Measurements from ENCODE around the gene GOLGA1. TPM values are rescaled to one million over a fixed set of nuclear protein-coding genes. Genes with fewer than 3 reads are reported as not detected.
"Not testable (repeated sequence)": the region's sequence is repeated elsewhere in the genome, so short reads cannot be mapped to it uniquely, and the experiment has no call there.

Gene GOLGA1
- total RNA-seq, 1 donor from 2014 or later = 13.5 TPM

DNA sequence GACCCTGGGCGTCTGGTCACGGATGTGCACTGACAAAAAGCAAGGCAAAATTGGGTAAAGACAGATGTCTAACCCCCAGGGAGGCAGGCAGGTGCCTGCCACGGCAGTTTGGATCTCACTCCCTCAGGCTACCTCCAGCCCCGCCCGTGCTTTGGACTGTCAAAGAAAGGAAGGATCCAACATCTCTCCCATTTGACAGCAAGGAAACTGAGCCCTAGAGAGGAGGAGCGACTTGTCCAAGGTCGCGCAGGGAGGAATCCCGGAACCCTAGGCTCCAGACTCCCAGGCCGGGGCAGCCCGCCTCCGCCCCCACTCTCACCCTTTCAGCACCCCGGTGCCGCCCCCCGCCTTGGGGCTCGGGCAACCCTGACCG lies 376 bp downstream of the GOLGA1 start:
- peak; percentile 46 for DNase-seq

DNA sequence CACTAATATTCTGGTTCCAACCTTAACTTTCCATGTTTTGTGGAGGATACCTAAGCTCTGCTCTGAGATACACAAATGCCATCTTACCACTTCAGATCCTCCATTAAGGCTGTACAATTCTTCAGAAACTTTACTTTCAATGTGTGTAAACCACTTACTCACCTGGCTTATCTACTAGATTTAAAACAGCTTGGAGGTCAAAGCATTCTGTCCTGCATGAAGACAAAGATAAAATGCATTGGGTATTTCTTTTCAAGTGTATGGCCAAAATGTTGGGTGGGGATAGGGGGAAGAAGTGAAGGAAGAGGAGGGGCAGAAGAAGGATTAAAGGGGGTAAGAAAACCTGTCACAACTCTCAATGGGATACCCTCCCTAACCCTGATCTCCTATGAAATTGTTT lies 939 bp downstream of the GOLGA1 start:
- DNase-seq = no peak

DNA sequence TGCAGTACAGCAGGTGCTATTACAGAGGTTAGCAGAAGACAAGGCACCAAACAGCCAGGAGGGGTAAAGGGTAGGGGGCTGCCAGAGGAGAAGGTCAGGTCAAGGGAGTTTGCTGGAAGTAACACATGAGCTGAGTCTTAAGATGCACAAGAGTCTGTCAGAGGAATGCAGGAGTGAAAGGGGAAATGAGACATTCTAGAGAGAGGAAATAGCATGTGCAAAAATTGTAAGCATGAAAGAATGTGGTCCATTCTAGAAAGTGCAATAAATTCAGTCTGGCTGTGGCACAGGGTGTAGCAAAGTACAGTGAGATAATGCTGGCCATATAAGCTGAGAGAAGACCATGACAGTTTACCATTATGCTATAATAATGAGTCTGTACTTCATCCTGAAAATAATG lies 6.6 kb downstream of the GOLGA1 start:
- DNase-seq = no peak

DNA sequence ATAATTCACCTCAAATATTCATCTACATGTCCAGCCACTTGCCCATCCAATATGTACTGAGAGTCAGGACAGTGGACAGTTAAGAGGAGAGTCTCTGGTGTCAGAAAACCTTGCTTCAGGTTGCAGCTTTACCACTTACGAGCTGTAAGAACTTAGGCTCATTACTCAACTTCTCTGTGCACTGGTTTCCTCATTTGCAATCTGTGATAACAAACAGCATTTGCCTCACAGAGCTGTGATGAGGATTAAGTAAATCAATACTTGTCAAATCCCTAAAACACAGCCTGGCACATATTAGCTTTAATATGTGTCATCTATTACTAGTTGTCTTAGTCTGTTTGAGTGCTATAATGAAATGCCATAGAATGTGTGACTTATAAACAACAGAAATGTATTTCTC lies 8.6 kb downstream of the GOLGA1 start:
- no peak for DNase-seq

DNA sequence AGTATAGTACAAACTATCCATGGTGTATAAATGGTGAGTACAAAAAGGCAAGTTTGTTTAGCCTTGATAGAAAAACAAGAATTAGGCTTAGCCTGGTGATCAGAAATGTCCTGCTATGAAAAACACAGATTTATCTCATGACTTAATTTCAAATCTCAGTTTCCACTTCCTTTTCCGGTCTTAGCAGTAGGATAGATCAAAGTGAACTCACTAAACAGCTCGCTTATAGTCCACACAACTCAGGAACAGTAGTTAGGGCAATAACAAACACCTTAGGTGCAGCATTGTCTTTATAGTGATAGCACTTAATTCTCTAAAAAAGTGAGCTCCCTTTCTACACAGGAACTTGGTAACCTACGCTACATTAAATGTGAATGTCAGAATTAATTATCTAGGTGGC lies 11.4 kb downstream of the GOLGA1 start:
- DNase-seq = no peak

DNA sequence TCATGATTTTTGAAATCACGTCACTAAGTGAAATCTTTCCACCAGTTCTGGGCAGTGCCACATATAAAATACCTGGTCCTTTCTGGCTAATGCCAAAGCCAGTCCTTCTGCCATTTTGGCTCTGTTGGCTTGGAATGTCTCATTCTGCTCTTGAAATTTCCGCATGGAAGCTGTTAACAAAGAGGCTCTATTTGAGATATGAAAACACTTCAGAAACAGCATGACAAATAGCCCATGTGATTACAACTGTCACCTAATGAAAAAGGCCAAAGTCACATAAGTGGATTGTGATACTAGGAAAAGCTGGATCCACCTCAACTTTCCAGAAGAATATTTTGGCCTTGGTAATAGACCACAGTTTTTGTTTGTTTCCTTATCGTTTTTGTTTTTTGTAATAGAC lies 12.8 kb downstream of the GOLGA1 start:
- no peak for DNase-seq

DNA sequence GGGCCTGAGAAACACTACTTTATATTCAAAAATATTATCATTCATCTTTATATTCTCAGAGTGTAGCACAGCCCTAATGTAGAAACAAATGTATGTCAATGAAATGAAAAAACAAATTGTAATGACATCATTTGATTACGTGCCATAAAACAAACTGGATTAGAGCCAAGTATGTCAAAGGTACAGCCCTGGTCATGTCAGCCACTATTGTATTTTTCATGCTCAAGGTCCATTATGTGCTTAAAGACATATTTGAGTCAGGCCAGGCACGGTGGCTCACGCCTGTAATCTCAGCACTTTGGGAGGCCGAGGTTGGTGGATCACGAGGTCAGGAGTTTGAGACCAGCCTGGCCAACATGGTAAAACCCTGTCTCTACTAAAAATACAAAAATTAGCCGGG lies 20.5 kb downstream of the GOLGA1 start:
- DNase-seq = not testable (repeated sequence)

DNA sequence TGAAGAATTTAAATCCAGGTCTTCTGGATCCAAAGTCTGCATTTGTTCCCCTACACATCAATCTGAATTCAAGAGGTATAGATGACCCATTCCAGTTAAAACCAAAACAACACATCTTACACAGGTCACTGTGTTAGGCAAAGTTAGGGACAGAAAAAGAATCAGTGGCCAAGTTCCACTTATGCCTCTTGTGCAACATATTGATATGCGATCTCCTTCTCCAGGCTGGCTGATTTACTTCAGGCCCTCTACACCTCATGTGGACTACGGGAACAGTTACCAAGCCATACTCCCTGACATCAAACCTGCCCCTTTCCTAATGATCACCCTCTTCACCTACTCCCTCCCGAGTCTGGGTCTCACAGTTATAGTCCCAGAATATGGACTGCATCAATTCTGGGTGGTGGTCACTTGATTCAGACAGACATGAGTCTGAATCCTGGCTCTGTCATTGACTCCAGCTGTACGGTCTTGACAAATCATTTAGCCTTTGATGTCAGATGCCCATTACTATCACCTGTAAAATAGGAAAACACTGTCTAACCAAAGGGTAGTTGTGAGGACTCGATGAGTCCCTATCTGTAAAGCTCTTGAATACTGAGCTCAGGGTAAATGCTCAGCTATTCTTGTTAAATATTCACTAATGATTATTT lies 26.0 kb downstream of the GOLGA1 start:
- no peak for DNase-seq

DNA sequence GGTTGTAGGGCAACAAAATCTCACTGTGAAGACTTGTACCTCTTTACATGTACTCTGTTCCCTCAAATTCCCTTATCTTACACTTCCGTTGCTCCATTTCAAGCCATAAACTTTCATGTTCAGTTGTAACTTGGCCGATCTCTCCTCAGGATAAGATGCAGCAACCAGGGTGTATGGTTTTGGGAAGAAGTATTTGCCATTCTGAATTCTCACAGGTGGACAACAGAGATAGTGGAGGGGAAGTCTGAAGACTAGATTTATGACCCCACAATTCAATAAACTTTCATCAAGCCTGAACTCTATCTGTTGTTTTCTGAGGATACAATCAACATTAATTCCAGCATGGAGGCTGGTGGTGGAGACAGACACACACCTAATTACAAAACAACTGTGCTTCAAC lies 27.5 kb downstream of the GOLGA1 start:
- no peak for DNase-seq

DNA sequence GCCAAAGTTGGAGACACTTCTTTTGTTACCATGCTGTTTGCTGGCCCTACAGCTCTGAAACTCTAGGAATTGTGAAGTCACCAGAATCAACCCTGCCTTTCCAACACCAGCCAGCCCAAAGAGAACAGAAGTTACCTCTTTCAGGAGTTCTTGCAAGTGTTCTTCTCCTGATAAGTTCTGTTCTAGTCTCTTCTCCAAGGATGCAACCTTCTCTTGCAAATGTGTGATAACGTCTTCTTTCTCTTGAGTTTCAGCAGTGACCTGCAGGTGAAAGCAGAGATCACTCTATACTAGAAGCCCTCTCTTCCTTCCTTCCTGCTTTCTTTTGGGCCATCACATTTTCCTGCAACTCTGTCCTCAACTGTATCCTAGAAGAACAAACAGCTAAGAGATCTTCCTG lies 29.1 kb downstream of the GOLGA1 start:
- no peak for DNase-seq

DNA sequence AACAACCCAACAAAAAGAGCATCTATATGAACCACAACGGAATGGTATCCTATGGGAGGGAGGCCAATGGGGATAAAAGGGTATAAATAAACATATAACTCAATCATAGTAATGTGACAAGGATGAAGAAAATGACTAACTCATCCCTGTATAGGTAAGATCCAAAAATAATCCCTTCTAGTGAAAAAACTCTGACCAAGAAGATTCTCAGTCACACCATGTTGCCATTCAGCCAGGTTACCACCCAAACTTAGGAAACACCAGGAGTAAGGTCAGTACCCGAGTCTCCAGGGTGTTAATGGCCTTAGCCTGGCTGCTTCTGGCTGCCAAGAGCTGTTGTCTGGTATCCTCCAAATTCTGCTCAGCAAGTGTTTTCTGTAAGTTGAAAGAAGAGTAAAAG lies 32.8 kb downstream of the GOLGA1 start:
- no peak for DNase-seq

DNA sequence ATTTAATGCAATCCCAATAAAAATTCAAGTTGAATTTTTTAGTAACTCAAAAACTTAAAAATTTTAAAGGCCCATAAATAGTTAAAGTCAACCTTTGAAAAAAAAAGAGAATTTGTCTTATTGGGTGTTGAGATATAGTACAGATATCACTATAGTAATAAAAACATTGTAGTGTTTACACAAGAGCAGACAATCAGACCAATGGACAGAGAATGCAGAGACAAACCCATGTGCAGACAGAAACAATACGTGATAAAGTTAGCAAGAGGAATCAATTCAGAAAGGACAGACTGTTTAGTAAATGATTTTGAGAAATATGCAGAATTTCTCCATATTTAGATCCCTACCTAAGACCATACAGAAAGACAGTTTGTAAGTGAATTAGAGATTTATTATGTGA lies 33.9 kb downstream of the GOLGA1 start:
- DNase-seq = no peak

DNA sequence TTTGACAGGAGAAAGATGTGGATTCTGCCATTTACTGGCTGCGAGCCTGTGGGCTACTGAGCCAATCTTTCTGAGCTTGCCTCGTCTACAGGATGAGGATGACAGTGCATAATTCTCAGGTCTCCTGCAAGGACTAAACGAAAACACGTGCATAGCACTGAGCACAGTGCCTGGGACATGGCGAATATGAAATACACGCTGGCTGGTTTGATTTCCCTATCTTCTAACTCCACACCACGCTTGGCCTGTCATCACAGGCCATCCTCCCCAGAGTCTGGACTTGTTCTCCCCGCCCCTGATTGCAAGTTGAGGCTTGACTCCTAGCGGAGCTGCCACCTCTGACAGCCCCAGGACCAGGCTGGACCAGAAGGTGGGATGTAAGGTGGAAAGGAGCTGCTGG lies 41.0 kb downstream of the GOLGA1 start:
- DNase-seq = no peak

DNA sequence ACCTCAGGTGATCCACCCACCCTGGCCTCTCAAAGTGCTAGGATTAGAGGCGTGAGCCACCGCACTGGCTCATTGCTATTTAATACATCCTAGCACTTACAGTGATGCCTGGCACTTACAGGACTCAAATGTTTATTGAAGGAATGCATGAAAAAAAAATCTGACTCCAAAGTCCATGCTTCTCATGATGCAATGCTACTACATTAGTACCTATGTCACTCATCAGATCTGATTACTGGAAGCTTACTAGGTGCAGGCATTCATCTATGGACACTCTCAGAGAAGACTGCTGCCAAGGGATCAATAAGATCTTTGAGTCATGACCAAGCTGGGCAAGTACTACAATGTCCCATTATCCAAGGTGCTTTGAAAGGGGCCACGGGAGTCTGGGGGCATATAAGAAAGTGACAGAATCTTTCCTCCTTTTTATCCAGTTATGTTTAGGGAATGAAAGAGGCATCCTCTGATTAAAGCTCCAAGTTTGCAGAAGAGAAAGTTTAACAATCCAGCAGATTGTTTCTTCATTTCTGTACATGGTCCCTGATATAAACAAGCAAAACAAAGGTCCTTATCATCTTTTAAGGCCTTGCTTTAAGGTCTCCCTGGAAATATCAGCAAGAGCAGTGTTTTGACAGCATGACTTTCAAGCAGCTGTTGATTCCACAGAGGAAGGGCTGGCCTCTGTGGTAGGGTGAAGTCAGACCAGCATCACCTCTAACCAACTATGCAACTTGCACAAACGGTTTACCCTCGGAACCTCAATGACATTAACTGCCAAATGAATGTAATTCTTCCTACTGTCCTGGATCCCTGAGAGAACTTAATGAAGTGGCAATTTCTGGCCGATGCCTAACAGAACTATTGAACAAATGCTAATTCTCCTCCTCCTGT lies 43.1 kb downstream of the GOLGA1 start:
- DNase-seq = no peak

DNA sequence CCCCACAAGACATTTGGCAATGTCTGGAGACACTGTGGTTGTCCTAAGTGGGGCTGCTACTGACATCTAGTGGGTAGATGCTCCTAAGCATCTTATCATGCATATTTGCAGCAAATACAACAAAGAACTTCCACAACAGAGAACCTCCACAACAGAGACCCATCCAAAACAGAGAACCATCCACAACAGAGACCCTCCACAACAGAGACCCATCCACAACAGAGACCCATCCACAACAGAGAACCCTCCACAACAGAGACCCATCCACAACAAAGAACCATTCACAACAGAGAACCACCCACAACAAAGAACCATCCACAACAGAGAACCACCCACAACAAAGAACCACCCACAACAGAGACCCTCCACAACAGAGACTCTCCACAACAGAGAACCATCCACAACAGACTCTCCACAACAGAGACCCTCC lies 46.1 kb downstream of the GOLGA1 start:
- DNase-seq = no peak

DNA sequence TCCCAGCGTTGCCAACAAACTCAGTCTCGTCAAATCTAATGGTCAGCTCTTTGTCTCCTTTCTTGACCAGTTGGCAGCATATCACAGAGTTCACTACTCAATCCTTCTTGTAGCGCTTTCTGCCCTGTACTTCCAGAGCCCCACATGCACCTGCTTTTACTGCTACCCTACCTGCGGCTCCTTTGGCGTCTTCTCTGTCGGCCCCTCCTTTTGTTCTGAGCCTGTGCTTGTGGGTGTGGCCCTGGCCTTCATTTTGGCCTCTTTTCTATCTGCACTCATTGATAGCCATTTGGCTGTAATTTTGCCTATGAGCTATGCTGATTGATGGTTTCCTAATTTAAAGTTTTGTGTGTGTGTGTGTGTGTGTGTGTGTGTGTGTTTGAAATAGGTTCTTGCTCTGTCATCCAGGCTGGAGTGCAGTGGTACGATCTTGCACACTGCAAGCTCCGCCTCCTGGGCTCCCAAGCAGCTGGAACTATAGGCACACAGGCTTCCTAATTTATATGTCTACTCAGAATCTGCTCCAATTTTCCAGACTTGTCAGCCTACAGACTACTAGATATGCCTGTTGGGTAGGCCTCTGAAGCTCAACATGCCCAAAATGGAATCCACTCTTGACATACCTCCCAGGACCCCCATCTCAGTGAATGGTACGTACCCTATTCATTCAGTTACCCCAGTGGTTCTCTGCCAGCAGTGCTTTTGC lies 46.7 kb downstream of the GOLGA1 start:
- DNase-seq = no peak

DNA sequence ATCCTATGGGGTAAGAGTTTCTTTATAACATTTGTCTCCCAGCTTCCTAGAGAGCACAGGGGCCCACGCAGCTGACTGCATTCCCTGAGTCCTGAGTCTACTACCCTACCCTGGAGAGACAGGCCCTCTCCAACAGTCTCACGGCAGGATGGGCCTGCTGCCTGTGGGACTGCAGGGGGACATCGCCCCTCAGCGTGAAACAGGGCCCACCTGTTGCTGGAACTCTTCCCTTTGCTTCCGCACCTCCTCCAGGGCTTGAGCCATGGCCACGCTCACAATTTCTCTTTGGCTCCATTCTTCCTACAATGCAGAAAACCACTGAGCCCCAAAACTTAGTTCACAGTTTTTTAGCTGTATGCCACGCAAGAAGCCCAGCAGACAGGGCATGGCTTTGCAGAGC lies 50.7 kb downstream of the GOLGA1 start:
- no peak for DNase-seq

DNA sequence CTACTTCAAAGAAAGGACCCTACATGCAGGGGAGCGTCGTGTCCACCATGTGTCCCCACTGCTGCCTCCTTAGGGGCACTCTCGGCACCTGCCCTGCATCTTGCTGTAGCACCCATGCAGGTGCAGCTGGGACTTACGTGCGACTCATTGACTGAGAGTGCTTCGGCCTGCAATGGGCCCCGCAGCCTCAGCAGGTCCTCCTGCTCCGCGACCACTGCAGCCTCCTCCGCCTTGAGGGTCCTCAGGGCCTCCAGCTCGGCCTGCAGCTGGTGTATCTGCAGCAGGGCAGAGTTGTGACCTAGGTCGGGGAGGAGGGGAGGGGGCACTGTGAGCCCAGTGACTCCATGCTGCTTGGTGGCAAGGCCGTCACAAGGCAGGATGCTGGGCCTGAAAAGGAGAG lies 51.9 kb downstream of the GOLGA1 start:
- no peak for DNase-seq

DNA sequence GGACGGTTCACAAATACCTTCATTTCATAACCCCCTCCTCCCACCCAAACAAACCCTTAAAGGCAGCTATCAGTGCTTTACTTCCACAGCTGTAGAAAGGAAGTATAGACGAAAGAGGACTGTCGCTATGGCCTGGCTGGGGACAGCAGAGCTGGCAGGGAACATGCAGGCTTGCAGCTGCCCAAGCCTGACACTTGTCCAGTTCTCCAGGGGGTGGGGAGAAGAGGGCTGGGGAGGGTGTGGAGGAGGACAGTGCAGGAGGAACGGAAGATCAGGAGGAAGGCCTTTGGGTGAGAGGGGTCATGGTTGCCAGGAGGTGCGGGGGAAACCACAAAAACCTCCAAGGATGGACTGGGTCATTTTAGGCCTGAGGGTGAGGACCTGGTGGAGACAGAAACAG lies 53.1 kb downstream of the GOLGA1 start:
- no peak for DNase-seq

DNA sequence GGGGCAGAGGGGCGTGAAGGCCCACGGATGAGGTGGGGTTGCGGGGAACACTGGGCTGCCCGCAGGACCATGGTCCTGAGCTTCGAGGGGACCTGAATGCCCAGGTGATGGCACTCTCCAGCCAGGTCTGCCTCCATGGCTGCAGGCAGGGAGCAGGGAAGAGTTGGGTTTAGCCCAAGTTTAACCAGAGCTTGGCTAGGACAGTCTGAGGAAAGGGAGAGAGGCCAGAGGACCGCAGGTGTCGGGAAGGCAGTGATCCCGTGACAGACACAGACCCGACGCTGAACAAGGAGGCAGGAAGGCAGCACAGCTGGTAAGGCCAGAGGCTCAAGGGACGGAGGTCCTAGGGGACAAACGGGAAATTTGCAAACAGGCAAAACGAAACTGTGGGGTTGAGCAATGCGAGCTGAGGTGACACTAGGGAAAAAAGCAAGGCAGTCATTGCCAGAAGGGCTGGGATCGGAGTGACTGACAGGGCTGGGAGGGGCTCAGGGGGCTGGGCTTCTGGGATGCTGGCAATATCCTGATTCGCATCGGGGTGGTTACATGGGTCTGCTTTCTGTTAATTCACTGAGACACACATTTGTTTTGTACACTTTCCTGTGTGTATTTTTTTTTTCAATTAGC lies 53.9 kb downstream of the GOLGA1 start:
- no peak for DNase-seq

DNA sequence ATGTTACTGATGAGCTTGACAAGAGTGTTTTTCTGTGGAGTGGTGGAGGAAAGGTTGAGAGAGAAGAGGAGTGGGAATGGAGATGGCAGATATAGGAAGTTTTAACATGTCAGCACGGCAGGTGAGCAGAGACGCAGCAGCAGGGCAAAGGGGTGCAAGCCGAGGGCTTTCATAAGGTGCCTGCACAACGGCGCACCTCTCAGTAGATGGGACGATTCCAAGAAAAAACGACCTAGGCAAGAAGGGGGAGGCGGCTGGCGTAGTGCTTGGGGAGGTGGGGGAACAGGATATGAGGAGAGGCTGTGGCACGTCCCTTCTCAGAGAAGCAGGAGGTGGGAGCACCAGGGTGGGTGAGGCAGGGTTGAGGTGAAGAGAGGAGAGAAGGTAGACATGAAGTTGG lies 54.4 kb downstream of the GOLGA1 start:
- DNase-seq = no peak

DNA sequence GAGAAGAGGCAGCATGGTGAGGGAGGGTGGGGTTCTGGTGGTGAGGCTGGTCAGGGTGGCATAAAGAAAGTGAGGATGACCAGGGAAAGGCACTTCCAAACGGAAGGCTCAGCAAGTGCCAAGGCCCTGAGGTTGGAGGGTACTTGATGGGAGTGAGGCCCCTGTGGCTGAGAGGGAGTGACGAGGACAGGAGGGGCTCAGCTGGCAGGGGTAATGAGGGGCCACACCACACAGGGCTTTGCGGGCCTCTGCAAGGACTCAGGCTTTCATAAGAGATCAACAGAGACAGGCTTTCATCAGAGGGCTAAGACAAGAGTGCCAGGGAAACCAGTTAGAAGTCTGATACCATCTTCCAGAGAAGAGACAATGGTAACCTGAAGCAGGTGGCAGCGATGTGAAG lies 55.3 kb downstream of the GOLGA1 start:
- no peak for DNase-seq

DNA sequence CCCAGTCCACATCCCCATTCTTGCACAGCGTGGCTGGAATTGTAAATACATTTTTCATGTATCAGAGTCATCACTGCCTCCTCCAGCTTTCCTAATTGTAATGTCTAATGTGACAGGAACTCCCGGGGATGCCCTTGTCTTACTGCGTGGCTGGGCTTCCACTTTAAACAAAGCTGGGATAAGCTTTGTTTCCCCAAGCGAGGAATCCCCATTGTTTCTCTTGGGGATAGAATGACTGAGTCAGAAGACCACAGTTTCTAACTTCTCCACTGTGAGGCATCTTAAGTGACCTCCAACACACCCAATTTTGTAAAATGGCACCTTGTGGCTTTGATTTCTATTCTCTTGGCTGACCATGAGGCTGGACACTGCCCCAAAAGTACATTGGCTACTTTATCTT lies 56.5 kb downstream of the GOLGA1 start:
- no peak for DNase-seq

All from skin of body (tissue), 2 donors.